ENCODE measurements around the gene FCN2. TPM values are rescaled to one million over a fixed set of nuclear protein-coding genes. Genes with fewer than 3 reads are reported as not detected.

The FCN2 gene
- polyA plus RNA-seq, 3 donors, result 0.50 to 0.77 (median 0.68) TPM

DNA sequence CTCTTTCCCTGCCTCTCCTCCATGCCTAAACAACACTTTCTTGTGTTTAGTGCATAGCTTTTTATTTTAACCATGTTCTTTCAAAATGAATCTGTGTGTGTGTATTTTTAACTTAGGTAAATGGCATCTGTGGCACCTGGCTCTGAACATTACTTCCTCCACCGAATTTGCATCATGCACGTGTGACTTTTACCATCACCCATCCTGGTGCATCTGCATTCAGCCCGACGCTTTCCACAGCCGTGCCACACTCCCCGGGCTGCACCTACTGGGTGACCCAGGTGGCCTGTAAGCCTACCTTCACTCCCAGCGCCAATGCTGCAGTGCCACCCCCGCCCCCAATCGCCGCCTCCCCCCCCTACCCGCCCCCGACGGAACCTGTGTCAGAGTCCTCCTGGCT is 49.8 kb downstream of the FCN2 start:
- DNase-seq, result no peak

DNA sequence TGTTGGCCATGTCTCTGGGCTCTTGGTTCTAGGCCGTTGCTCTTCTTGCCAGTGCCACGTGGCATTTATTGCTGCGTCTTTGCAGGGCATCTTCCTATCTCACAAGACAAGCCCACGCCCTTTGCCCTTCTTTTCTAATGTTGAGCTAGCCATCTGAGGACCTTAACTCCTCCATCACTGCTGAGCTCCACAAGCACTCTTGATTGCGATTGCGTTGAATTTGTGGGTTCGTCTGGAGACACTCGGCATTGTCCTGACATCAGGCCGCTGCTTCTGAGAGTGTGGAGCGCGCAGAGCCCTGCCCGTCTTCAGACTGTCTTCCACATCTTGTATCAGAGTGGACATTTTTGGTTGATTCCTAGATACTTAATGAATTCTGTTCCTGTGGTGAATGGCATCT is 51.6 kb downstream of the FCN2 start:
- DNase-seq, result no peak

DNA sequence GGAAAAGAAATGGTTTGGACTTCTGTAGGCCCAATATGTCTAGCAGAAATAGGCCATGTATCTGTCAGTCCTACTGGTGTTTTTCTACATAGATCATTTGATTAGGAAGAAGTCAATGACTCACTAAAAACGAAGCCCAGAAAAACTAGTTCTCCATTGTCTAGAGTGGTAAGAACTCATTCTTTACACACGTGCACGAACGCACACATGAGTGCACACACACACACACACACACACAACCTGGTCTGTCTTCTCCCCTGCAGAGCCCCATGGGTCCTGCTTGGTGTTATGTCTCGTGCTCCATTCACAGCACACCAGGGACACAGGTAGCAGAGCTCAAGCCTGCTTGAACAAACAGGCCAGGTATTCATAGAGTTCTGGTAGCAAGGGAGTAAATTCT is 52.0 kb downstream of the FCN2 start:
- no peak for DNase-seq

DNA sequence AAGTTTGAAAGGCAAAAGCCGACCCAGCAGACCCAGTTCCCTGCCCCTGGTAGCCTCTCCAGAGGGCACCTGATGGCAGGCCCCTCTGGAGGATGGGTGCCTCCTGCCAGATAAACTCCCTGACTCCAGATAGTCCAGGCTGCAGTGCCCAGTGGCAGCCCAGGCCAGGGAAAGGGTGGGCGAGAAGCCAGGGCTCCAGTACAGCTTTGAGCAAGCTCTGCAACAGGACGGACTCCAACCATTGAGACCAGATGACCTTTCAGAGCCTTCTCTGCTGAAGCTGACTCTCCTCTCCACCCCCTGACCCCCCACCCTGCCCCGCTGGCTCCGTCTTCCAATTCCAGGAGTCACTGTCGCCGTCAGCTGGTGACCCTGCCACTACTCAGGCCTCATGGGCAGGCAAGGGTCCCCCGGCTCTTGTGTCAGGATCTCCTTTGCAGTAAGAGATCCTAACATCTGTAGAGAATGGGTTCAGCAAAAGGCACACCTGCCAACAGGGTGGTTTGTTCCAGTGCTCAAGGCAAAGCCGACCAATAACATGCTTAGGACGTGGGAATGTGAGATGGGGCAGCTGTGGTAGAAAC is 52.6 kb downstream of the FCN2 start:
- DNase-seq, result no peak

DNA sequence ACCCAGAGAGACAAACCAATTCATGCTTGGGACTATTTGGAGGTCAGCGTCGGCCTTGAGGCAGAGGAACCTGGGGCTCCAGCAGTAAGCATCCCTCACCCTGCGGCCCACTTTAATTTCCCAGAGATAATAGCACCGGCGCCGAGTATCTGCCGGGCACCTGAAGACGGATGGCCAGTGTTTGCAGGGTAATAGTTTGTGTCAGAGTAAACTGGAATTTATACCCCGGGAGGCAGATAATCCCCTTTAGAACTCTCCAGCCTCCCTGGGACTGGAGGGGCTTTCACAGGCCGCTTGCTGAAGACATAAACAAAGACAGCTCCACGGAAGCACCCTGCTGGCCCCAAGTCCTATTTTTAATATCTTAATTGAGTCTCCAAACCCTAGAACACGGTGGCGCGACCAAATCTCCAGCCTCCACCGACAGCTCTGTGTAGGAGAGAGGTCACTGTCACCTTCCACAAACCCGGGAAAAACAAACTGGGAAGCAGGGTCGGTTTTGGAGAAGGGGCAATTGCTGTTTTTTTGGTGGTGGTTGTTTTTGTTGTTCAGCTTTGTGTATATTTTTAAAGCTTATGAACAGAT is 54.5 kb downstream of the FCN2 start:
- no peak for DNase-seq

DNA sequence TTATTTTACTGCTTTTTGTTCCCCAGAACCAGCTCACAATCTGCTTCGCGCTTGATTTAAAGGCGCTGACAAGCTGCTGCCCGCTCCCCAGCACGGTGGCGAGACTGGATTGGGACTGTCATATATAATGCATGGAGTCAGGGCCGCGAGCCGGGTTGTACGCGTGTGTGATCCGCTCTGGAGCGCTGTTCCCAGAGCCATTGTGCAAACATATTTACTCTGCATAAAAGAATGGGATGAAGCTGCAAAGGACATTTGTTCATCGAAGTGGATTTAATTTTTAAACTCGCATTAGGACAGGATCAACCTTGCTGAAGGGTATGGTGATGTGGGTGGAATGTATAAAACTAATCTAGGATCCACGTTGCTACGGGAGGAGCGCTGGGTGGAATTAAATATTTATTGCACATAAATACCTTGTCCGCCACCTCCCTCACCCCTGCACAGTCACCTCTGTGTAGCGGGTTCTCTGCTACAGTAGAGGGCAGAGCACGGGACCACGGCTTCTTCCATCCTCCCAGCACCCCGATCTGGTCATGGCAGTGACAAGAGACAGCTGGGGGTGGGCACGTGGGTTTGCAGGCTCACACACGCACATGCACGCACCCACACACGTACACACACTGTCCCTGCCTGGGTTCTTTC is 55.2 kb downstream of the FCN2 start:
- peak; percentile 20 for DNase-seq

DNA sequence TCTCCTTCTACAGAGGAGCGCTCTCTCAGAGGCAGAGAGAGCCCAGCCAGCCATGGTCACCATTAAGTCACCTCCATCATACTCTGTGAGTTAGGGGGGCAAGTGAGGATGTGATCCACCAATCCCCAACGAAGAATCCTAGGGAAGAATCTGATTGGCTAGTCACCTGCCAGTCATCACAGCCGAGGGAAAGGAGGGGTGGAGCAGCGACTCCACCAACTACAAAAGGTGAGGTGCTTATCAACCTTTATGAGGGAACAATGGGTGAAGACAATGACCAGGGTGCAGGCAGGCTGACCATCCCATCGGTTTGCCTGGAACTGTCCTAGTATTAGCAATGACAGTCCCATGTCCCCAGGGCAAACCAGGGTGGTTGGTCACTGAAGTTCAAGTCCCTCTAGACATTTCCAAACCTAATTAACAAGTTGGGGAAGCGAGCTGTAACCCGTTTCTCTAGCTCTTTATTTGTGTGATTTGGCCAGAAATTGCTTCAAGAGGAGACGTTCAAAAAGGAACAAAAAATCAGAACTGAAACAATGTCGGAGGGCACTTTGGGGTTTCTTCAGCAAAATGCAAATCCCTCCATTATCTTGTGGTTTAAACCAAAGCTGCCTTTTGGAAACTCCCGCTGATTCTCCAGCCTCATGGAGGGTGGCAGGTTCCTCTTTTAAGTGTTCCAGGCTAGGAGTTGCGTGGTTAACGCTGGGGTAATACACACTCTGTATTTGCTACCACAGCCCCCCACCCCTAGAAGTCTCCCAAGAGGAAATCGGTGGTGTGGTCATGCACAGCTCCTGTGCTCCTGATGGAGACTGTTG is 55.9 kb downstream of the FCN2 start:
- DNase-seq, result no peak

Other genes with a start within 250 kb of the FCN2 start
- 100 to 1,000 TPM in 2 of 3 donors, 10 to 100 TPM in 1; 87.5 to 116 (median 111) TPM for gene COL5A1, start 239.0 kb upstream of the FCN2 start, polyA plus RNA-seq (ENCODE audit: insufficient read length in 3 of 3)
- gene FCN1, start 37.1 kb downstream of the FCN2 start, polyA plus RNA-seq (ENCODE audit: insufficient read length in 3 of 3), result 1 to 10 TPM; 2.1 to 4.3 (median 3.6) TPM
- gene OLFM1, start 206.9 kb downstream of the FCN2 start, polyA plus RNA-seq (ENCODE audit: insufficient read length in 3 of 3), result 1 to 10 TPM; 2.6 to 4.7 (median 3.4) TPM

Data from renal pelvis (tissue), 4 donors.